GM23338 (cell line): Measurements from ENCODE around the gene YIPF5. TPM values are rescaled to one million over a fixed set of nuclear protein-coding genes. Genes with fewer than 3 reads are reported as not detected.

Source experiments
- ATAC-seq: fragments of 200-7000 bp; cut with Tn5 transposase; 3 replicates; pipeline ENCODE4 v1.9.1; 2020
- DNase-seq: peaks from one replicate; pipeline ENCODE4 v3.0.0-alpha.2; 2015; ENCODE audit warnings: low spot score
- H2AFZ ChIP-seq: fragments of 200-600 bp; sonication (generic); 2 replicates; pipeline ENCODE4 v1.8.0; 2016; ENCODE audit warnings: antibody characterized with exemption, mild to moderate bottlenecking, moderate library complexity
- H3F3A ChIP-seq: fragments of 200-600 bp; sonication (generic); replicated peaks from 2 replicates; pipeline ENCODE4 v1.8.0; 2017; ENCODE audit warnings: antibody characterized with exemption, mixed run types, low read depth
- H3K27ac ChIP-seq: fragments of 200-600 bp; sonication (generic); 2 replicates; pipeline ENCODE4 v1.6.1; 2016; ENCODE audit warnings: low read depth
- H3K27me3 ChIP-seq: fragments of 200-600 bp; sonication (generic); 2 replicates; pipeline ENCODE4 v1.8.0; 2016; ENCODE audit warnings: mild to moderate bottlenecking, mixed run types, moderate library complexity; ENCODE audit not compliant: insufficient read depth
- H3K36me3 ChIP-seq: fragments of 200-600 bp; sonication (generic); 2 replicates; pipeline ENCODE4 v1.8.0; 2016; ENCODE audit warnings: mild to moderate bottlenecking; ENCODE audit not compliant: insufficient read depth
- H3K4me1 ChIP-seq: fragments of 200-600 bp; sonication (generic); 2 replicates; pipeline ENCODE4 v1.8.0; 2016; ENCODE audit warnings: mild to moderate bottlenecking, moderate library complexity; ENCODE audit not compliant: insufficient read depth
- H3K4me2 ChIP-seq: fragments of 200-600 bp; sonication (generic); 2 replicates; pipeline ENCODE4 v1.7.1; 2017; ENCODE audit warnings: mixed run types
- H3K4me3 ChIP-seq: fragments of 200-600 bp; sonication (generic); 2 replicates; pipeline ENCODE4 v1.6.1; 2016; ENCODE audit warnings: mixed run types
- H3K79me2 ChIP-seq: fragments of 200-600 bp; sonication (generic); replicated peaks from 2 replicates; pipeline ENCODE4 v1.8.0; 2017; ENCODE audit warnings: mild to moderate bottlenecking; ENCODE audit not compliant: insufficient read depth
- H3K9me2 ChIP-seq: fragments of 200-600 bp; sonication (generic); 2 replicates; pipeline ENCODE4 v1.8.0; 2017; ENCODE audit not compliant: insufficient read depth
- H4K20me1 ChIP-seq: fragments of 200-600 bp; sonication (generic); replicated peaks from 2 replicates; pipeline ENCODE4 v1.8.0; 2017; ENCODE audit warnings: mild to moderate bottlenecking; ENCODE audit not compliant: insufficient read depth
- H3K27ac Mint-ChIP-seq: 2 replicates; pipeline ENCODE4 v1.8.0; 2020; ENCODE audit warnings: inconsistent platforms, mild to moderate bottlenecking, moderate library complexity, mixed read lengths
- H3K27me3 Mint-ChIP-seq: 3 replicates; pipeline ENCODE4 v1.8.0; 2022; ENCODE audit warnings: low read depth, mild to moderate bottlenecking, moderate library complexity, mixed read lengths, inconsistent platforms; ENCODE audit not compliant: insufficient read depth, poor library complexity
- H3K36me3 Mint-ChIP-seq: 3 replicates; pipeline ENCODE4 v1.8.0; 2021; ENCODE audit warnings: low read depth, mild to moderate bottlenecking, inconsistent platforms, moderate library complexity, mixed read lengths
- H3K4me1 Mint-ChIP-seq: 3 replicates; pipeline ENCODE4 v1.8.0; 2020; ENCODE audit warnings: mild to moderate bottlenecking, inconsistent platforms, mixed read lengths
- H3K4me3 Mint-ChIP-seq: 3 replicates; pipeline ENCODE4 v1.8.0; 2021; ENCODE audit warnings: moderate library complexity, mild to moderate bottlenecking, inconsistent platforms, mixed read lengths
- H3K9me3 Mint-ChIP-seq: 3 replicates; pipeline ENCODE4 v1.8.0; 2020; ENCODE audit warnings: moderate library complexity, mild to moderate bottlenecking, inconsistent platforms, mixed read lengths
- CREB1 ChIP-seq: fragments of 250-450 bp; sonication (Bioruptor Pico); IDR thresholded peaks from 2 replicates; pipeline ENCODE4 v1.5.0; 2020; ENCODE audit warnings: low read depth, mild to moderate bottlenecking, moderate library complexity
- CTCF ChIP-seq, 2 experiments: fragments of 200-600 bp in 1 of 2; sonication (generic) in 1 of 2; conservative IDR thresholded peaks; 2 replicates each; pipeline versions ENCODE4 v1.5.1 to v1.6.1; 2016 to 2017; ENCODE audit warnings: antibody characterized with exemption in 2 of 2, low read depth in 2 of 2, mild to moderate bottlenecking in 2 of 2, moderate library complexity in 1 of 2
- EZH2 ChIP-seq: fragments of 200-600 bp; sonication (generic); IDR thresholded peaks from one replicate; pipeline ENCODE4 v1.8.0; 2017; ENCODE audit warnings: antibody characterized with exemption, mild to moderate bottlenecking, low read depth; ENCODE audit not compliant: unreplicated experiment
- EZH2phosphoT487 ChIP-seq: fragments of 200-600 bp; sonication (generic); IDR thresholded peaks from one replicate; pipeline ENCODE4 v1.8.1; 2018; ENCODE audit warnings: antibody characterized with exemption; ENCODE audit not compliant: unreplicated experiment
- JUNB ChIP-seq: IDR thresholded peaks from one replicate; pipeline ENCODE4 v1.6.1; 2016; ENCODE audit warnings: antibody characterized with exemption; ENCODE audit not compliant: unreplicated experiment
- NANOG ChIP-seq: IDR thresholded peaks from 2 replicates; pipeline ENCODE4 v1.6.1; 2016; ENCODE audit warnings: antibody characterized with exemption, borderline replicate concordance
- POLR2AphosphoS5 ChIP-seq: IDR thresholded peaks from 2 replicates; pipeline ENCODE4 v1.6.1; 2016; ENCODE audit warnings: antibody characterized with exemption, low read depth
- STAT1 ChIP-seq: IDR thresholded peaks from one replicate; pipeline ENCODE4 v1.6.1; 2016; ENCODE audit warnings: antibody characterized with exemption; ENCODE audit not compliant: unreplicated experiment
- ZNF114 ChIP-seq: fragments of 250-450 bp; sonication (Bioruptor Pico); IDR thresholded peaks from 2 replicates; pipeline ENCODE4 v1.5.0; 2020; ENCODE audit warnings: mild to moderate bottlenecking, moderate library complexity
- ZNF331 ChIP-seq: fragments of 250-450 bp; sonication (Bioruptor Pico); IDR thresholded peaks from 2 replicates; pipeline ENCODE4 v1.5.0; 2020; ENCODE audit warnings: low read depth, mild to moderate bottlenecking, moderate library complexity
- polyA plus RNA-seq: library from polyadenylated mRNA; unstranded; fragments of >200 nt; fragmentation: Nextera tagmentation; extraction: Ambion mirVana; gene quantifications from 2 replicates; pipeline ENCODE4 v1.2.1, GENCODE V29; 2016
- total RNA-seq: library from RNA; depleted of rRNA; stranded (reverse); fragments of >200 nt; shearing (Covaris generic); gene quantifications from 2 replicates; pipeline ENCODE4 v1.2.3, GENCODE V29; 2014
- TF ChIP-seq, protein P1 (sequence below): IDR thresholded peaks from 2 replicates; pipeline ENCODE4 v1.6.1; 2016; ENCODE audit warnings: antibody characterized with exemption
- TF ChIP-seq, protein P2 (sequence below): fragments of 250-450 bp; sonication (Bioruptor Pico); IDR thresholded peaks from 2 replicates; pipeline ENCODE4 v1.5.0; 2020; ENCODE audit warnings: mild to moderate bottlenecking, moderate library complexity
- TF ChIP-seq, protein P3 (sequence below): IDR thresholded peaks from one replicate; pipeline ENCODE4 v1.6.1; 2018; ENCODE audit warnings: antibody characterized with exemption; ENCODE audit not compliant: unreplicated experiment

YIPF5 gene
- total and polyA plus RNA-seq, 2 experiments from 2014 or later = 28.1 to 46.5 TPM

- no peak for DNase-seq
- ATAC-seq = no peak
- H3F3A ChIP-seq = no peaks in the 10 kb centered on the region
- peaks cover 36% of the 10 kb centered on the region for H3K79me2 ChIP-seq
- H3K4me3 Mint-ChIP-seq = no peak overlapping the region
- 0 out of 2 replicates have a peak, but pooled peaks cover 5% of the 10 kb centered on the region for H4K20me1 ChIP-seq
- H2AFZ ChIP-seq = no peak overlapping the region
- H3K4me2 ChIP-seq = no peak overlapping the region
- H3K36me3 Mint-ChIP-seq = peaks cover 23% of the 10 kb centered on the region
- peaks cover 5% of the 10 kb centered on the region; the same call in 1 of the 2 replicates for H3K9me2 ChIP-seq
- H3K36me3 ChIP-seq = peaks cover 23% of the 10 kb centered on the region
- no peak for TF ChIP-seq STAT1
- TF ChIP-seq, protein P1, sequence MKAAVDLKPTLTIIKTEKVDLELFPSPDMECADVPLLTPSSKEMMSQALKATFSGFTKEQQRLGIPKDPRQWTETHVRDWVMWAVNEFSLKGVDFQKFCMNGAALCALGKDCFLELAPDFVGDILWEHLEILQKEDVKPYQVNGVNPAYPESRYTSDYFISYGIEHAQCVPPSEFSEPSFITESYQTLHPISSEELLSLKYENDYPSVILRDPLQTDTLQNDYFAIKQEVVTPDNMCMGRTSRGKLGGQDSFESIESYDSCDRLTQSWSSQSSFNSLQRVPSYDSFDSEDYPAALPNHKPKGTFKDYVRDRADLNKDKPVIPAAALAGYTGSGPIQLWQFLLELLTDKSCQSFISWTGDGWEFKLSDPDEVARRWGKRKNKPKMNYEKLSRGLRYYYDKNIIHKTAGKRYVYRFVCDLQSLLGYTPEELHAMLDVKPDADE = no peak
- TF ChIP-seq CTCF (conservative IDR thresholded peaks at IDR 0.05; ENCODE audit: low read depth in 2 of 2) = no peak
- TF ChIP-seq, protein P2, sequence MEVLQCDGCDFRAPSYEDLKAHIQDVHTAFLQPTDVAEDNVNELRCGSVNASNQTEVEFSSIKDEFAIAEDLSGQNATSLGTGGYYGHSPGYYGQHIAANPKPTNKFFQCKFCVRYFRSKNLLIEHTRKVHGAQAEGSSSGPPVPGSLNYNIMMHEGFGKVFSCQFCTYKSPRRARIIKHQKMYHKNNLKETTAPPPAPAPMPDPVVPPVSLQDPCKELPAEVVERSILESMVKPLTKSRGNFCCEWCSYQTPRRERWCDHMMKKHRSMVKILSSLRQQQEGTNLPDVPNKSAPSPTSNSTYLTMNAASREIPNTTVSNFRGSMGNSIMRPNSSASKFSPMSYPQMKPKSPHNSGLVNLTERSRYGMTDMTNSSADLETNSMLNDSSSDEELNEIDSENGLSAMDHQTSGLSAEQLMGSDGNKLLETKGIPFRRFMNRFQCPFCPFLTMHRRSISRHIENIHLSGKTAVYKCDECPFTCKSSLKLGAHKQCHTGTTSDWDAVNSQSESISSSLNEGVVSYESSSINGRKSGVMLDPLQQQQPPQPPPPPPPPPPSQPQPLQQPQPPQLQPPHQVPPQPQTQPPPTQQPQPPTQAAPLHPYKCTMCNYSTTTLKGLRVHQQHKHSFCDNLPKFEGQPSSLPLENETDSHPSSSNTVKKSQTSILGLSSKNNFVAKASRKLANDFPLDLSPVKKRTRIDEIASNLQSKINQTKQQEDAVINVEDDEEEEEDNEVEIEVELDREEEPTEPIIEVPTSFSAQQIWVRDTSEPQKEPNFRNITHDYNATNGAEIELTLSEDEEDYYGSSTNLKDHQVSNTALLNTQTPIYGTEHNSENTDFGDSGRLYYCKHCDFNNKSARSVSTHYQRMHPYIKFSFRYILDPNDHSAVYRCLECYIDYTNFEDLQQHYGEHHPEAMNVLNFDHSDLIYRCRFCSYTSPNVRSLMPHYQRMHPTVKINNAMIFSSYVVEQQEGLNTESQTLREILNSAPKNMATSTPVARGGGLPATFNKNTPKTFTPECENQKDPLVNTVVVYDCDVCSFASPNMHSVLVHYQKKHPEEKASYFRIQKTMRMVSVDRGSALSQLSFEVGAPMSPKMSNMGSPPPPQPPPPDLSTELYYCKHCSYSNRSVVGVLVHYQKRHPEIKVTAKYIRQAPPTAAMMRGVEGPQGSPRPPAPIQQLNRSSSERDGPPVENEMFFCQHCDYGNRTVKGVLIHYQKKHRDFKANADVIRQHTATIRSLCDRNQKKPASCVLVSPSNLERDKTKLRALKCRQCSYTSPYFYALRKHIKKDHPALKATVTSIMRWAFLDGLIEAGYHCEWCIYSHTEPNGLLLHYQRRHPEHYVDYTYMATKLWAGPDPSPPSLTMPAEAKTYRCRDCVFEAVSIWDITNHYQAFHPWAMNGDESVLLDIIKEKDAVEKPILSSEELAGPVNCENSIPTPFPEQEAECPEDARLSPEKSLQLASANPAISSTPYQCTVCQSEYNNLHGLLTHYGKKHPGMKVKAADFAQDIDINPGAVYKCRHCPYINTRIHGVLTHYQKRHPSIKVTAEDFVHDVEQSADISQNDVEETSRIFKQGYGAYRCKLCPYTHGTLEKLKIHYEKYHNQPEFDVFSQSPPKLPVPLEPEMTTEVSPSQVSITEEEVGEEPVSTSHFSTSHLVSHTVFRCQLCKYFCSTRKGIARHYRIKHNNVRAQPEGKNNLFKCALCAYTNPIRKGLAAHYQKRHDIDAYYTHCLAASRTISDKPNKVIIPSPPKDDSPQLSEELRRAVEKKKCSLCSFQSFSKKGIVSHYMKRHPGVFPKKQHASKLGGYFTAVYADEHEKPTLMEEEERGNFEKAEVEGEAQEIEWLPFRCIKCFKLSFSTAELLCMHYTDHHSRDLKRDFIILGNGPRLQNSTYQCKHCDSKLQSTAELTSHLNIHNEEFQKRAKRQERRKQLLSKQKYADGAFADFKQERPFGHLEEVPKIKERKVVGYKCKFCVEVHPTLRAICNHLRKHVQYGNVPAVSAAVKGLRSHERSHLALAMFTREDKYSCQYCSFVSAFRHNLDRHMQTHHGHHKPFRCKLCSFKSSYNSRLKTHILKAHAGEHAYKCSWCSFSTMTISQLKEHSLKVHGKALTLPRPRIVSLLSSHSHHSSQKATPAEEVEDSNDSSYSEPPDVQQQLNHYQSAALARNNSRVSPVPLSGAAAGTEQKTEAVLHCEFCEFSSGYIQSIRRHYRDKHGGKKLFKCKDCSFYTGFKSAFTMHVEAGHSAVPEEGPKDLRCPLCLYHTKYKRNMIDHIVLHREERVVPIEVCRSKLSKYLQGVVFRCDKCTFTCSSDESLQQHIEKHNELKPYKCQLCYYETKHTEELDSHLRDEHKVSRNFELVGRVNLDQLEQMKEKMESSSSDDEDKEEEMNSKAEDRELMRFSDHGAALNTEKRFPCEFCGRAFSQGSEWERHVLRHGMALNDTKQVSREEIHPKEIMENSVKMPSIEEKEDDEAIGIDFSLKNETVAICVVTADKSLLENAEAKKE (CRISPR knock-in tag) = no peak
- TF ChIP-seq POLR2AphosphoS5 = no peak
- TF ChIP-seq CREB1 (CRISPR knock-in tag) = no peak
- TF ChIP-seq NANOG = no peak
- TF ChIP-seq JUNB = no peak
- TF ChIP-seq, protein P3, sequence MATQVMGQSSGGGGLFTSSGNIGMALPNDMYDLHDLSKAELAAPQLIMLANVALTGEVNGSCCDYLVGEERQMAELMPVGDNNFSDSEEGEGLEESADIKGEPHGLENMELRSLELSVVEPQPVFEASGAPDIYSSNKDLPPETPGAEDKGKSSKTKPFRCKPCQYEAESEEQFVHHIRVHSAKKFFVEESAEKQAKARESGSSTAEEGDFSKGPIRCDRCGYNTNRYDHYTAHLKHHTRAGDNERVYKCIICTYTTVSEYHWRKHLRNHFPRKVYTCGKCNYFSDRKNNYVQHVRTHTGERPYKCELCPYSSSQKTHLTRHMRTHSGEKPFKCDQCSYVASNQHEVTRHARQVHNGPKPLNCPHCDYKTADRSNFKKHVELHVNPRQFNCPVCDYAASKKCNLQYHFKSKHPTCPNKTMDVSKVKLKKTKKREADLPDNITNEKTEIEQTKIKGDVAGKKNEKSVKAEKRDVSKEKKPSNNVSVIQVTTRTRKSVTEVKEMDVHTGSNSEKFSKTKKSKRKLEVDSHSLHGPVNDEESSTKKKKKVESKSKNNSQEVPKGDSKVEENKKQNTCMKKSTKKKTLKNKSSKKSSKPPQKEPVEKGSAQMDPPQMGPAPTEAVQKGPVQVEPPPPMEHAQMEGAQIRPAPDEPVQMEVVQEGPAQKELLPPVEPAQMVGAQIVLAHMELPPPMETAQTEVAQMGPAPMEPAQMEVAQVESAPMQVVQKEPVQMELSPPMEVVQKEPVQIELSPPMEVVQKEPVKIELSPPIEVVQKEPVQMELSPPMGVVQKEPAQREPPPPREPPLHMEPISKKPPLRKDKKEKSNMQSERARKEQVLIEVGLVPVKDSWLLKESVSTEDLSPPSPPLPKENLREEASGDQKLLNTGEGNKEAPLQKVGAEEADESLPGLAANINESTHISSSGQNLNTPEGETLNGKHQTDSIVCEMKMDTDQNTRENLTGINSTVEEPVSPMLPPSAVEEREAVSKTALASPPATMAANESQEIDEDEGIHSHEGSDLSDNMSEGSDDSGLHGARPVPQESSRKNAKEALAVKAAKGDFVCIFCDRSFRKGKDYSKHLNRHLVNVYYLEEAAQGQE = no peak
- TF ChIP-seq ZNF331 (CRISPR knock-in tag) = no peak
- no peak for TF ChIP-seq ZNF114 (CRISPR knock-in tag)
- TF ChIP-seq EZH2phosphoT487 = no peak
- no peak for TF ChIP-seq EZH2
- no peak overlapping the region for H3K4me3 ChIP-seq
- H3K4me1 ChIP-seq = peaks cover 7% of the 10 kb centered on the region; the same call in 1 of the 2 replicates
- peaks cover 9% of the 10 kb centered on the region for H3K4me1 Mint-ChIP-seq
- peaks cover 5% of the 10 kb centered on the region for H3K27me3 Mint-ChIP-seq
- H3K9me3 Mint-ChIP-seq = no peaks in the 10 kb centered on the region
- no peak overlapping the region for H3K27ac ChIP-seq
- H3K27me3 ChIP-seq = no peaks in the 10 kb centered on the region
- no peak overlapping the region for H3K27ac Mint-ChIP-seq
These were observed 2.5 kb downstream of the YIPF5 start for GRCh38 chr5:144167998-144168397.
